Astrocyte of the hippocampus (primary cell): Measurements from ENCODE around the gene SRGAP2B.
"Not testable (repeated sequence)": the region's sequence is repeated elsewhere in the genome, so short reads cannot be mapped to it uniquely, and the experiment has no call there.

Source experiments
- DNase-seq: peaks from one replicate; pipeline ENCODE4 v3.0.0; 2011; ENCODE audit warnings: low read depth, low spot score

The SRGAP2B gene

DNA sequence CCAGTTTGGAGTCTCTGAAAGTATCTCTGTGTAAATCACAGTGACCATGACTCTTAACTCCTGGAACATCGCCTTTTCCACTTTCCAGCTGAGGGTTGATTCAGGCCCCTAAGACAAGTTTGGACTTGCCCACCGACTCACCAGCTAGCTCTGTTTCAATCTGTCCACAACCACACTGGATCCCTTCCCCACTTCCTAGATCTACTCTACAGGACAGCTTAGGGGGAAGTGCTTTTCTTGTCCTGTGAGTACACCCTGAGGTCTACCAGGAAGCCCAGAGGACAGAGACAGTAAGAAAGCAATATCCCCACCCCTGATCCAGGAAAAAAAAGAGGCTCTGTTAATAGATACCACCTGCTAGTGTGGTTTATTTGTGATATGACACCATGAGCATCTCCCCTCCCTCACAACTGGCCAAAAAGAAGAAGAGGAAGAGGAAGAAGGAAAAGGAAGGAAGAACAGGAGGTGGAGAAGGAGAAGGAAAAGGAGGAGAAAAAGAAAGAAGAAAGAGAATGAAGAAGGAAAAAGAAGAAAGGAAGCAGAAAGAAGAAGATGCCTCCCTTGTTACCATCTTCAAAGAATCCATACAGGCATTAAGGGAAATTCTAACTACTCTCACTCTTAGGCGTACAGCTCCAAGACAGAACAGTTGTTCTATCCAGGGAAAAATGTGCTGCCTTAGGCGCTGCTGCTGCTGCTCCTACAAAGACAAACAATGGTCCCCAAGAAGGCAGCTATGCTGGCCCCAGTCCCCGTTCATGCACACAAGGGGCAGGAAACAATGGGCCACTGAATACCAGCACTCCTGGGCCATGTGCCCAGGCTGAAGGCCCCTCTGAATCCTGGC lies 96.8 kb downstream of the SRGAP2B start:
- DNase-seq: peak; percentile 10

DNA sequence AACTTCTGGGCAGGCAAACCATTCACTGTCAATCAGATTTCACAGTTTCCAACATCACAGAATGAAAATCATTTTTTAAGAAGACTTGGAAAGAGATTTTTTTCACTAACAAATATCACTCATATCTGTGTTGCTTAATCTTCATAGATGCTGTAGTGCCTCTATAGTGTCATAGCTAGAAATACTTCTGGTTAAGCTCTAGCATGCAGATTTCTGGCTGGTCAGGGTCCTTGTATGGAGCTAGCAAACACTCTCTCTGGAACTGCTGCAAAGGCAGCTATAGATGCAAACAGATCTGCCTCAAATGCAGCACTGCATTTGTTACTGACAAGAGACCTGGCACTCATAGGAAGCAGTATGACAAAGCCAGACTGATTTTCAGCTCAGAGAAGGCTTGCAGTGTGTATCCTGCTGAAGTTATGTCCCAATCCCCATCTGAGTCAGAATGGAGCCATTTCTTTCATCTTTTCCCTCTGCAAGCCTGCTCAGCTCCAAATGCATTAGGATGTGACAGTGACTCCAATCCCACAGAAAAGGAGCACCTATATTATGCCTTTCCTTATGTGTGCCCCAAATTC lies 99.2 kb downstream of the SRGAP2B start:
- DNase-seq: peak; percentile 26

DNA sequence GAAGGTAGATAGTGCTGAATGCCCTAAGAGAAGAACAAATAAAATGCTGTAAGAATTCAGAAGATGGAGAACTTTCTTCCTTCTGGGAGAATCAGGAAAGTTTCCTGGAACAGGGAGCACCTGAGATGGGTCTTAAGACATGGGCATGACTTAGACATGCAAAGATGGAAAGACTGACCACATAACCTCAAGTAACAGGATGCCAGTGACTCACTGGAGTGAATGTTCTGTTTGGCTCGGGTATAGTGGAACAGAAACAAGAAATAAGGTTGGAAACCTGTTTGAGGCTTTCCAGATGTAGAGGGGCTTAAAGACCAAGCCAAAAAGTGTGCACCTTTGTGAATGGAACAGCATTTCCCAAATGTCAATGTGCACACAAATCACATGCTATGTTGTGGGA lies 102.2 kb downstream of the SRGAP2B start:
- peak; percentile 83 for DNase-seq

DNA sequence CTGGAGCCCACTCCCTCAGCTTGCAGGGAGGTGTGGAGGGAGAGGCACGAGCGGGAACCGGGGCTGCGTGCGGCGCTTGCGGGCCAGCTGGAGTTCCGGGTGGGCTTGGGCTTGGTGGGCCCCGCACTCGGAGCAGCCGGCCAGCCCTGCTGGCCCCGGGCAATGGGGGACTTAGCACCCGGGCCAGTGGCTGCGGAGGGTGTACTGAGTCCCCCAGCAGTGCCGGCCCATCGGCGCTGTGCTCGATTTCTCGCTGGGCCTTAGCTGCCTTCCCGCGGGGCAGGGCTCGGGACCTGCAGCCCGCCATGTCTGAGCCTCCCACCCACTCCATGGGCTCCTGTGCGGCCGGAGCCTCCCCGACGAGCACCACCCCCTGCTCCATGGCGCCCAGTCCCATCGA lies 104.5 kb downstream of the SRGAP2B start:
- not testable (repeated sequence) for DNase-seq

DNA sequence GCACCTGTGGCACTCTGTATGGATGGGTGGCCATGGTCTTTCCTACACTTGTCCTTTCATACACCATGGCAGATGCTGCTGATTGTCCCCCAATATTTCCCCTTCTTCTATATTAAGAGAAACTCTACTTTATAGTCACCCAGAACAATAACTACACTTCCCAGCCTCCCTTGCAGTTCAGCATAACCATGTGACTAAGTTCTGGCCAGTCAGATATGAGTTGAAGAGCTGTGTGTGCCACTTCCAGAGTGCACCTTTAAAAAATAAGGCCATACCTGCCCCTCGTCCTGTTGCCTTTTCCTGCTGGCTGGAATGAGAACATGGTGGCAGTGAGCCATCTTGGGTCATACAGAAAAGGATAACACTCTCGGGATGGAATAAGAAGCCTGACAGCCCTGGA lies 108.0 kb downstream of the SRGAP2B start:
- DNase-seq: not testable (repeated sequence)

DNA sequence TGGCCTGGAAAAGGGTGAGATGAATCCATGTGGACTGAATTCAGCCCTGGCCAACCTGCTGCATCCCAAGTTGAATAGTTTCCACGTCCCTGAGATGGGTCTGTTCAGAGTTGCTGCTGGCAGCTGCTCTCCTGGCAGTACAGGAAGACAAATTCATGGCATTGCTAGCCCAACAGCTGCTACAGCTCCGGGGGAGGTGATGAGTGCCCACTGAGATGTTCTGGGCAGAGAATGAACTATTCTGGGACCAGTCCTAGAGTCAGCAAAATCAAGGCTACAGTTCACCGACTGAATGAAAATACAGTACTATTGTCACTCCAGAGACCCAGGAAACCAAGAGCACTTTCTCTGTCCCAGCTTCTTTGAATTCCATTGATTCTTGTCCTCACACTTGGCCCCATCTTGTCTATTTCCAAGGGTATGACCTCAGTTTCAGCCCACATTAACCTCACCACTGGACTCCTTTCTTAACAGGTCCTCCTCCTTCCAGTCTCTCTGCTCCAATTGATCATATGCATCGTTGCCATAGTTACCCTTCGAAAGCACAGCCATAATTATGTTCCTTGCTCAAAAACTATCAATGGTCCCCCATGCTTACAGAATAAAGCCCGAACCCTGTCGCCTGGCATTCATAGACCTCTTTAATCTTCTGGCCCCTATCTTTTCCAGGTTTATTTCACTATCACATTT lies 108.8 kb downstream of the SRGAP2B start:
- not testable (repeated sequence) for DNase-seq

DNA sequence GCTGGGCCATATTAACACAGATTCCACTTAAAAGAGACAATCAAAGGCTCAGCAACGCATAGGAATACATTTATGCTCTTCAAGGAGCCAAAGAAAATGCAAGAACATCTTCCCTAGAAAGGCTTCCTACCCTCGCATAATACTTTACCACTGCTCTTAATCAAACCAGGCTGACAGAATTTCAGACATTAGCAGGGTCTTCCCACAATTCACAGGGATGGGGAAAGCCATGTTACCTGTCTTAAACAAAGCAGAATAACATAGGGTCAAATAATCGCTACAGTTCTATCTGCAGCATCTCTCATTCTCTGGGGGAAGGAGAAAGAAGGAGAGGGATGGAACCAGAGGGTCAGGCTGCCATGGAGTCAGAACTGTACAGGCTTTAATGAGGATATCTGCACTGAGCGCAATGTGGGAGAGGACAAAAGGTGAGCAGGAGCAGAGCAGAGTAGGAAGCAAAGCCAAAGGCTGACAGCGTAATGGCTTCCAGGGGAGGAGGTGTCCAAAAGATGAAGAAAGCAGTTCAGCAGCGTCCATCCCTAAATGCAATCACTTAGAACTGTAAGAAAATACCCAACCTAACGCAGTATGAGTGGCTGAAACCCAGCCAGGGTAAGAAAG lies 109.5 kb downstream of the SRGAP2B start:
- DNase-seq: not testable (repeated sequence)

DNA sequence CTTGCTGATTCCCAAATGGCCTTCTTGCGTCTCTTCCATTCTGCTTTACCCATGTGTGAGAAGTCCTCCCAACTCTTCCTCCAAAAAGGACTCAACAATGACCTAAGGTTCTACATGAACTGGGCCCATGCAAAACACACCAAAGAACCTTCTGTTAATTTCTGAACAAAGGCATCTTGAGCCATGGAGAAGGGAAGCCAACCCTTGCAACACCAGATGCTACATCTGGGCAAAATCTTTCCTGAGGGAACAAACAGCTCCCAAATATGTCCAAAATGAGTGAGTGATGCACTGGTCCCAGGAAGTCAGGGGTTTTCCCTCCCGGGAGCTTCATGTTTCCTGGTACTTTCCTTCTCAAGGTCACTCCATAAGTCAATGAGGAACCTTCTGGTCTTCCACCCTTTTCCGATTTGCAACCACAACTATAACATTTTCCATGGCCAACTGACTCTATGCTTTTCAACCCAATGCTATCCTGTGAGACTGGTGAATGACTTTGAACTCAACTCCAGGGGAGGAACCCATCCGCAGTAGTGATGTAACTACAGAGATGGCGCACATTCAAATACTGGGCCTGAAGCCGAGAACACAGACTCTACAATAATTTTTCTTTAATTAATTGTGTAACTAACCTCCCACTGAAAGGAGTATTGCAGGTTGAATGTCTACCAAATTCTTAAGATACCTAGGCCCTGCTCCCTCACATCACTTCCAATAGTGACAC lies 112.2 kb downstream of the SRGAP2B start:
- DNase-seq: not testable (repeated sequence)

DNA sequence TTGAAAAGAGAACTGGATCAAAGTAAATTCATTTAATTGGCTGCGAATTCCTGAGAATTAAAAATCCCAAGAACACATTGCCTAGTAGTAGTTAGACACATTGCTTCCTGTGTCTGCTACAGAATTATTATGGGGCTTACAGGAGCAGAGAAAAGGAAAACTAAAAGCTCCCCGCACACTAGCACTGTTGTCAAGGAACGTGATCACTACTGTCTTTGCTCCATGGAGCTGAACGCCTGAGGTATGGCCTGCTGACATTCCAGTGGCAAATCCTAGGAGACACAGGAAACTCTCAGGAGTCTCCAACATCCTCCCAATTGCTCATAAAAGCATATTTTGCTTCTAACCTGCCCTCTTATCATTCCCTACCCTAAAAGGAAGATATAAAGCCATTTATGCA lies 114.0 kb downstream of the SRGAP2B start:
- DNase-seq: not testable (repeated sequence)

DNA sequence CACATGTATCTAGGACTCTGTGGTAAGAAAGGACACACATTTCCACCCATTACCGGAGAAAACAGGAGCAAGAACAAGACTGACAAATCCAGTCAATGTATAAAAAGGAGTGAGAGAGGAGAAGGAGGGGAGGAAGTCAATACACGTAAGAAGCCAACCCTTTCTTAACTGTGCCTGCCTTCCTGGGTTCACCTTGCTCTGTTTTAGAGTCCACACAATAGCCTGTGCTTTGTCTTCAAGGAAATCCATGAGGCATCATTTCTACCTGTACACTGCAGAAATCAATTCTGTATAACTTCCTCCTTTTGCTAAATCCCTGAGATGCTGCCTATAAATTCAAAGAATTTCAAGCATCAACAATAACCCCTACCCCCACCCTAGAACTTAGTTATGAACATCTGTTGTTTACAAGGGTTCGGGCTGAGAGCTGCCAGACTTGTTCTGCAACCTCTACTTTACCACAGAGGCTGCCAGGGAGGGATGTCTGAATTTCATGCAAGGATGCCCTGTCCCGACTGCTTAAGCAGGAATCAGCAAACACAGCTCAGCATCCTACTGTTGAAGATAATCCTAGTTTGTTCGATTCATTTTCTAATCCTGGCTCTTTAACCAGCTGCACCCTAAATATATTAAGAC lies 115.0 kb downstream of the SRGAP2B start:
- not testable (repeated sequence) for DNase-seq

DNA sequence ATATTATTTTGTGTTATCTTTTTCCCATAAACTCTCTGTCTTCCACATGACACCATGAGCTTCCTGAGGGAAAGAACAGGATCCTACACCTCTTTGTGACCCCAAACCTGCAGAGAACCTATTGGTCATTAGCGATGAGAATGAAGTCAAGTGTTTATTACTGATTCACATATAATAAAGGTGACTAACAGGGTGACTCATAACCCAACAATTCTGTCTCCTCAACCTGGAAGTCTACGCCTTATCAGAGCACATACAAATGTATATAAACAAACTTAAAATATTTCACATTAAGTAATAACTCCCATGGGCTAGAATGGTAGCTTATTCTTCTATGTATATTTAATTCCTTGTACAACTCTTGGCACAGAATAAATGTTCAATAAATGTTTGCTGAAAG lies 117.3 kb downstream of the SRGAP2B start:
- DNase-seq: not testable (repeated sequence)

DNA sequence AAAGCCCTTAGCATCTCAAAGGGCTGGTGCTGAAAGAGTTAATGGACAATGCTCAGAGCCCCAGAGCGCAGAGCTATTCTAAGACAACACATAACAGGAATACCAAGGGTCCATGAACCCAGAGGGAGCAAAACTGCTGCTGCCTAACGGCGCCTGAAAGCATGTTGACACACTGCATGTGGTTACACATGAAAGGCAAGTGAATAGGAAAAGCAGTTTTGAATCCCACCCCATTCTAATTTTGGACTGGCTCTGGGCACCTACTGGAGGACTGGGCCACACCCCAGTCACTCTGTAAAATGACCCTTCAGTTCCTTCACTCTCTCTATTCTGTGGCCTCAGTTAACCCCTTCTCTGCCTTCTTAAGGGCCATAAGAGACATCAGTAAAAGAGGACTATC lies 123.2 kb downstream of the SRGAP2B start:
- DNase-seq: not testable (repeated sequence)

DNA sequence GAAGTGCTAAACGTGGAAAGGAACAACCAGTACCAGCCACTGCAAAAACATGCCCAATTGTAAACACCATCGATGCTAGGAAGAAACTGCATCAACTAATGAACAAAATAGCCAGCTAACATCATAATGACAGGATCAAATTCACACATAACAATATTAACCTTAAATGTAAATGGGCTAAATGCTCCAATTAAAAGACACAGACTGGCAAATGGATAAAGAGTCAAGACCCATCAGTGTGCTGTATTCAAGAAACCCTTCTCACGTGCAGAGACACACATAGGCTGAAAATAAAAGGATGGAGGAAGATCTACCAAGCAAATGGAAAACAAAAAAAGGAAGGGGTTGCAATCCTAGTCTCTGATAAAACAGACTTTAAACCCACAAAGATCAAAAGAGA lies 128.6 kb downstream of the SRGAP2B start:
- not testable (repeated sequence) for DNase-seq

DNA sequence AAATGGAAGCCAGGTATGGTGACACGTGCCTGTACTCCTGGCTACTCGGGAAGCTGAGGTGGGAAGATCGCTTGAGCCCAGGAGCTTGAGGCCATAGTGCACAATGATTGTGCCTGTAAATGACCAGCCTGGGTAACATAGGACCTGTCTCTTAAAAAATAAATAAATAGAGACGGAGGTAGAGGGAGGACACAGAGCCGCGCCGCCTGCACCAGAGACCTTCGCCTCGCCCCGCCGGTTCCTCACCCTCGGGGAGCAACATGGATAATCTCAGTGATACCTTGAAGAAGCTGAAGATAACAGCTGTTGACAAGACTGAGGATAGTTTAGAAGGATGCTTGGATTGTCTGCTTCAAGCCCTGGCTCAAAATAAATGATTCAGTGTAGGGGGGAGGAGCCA lies 130.4 kb downstream of the SRGAP2B start:
- DNase-seq: not testable (repeated sequence)

DNA sequence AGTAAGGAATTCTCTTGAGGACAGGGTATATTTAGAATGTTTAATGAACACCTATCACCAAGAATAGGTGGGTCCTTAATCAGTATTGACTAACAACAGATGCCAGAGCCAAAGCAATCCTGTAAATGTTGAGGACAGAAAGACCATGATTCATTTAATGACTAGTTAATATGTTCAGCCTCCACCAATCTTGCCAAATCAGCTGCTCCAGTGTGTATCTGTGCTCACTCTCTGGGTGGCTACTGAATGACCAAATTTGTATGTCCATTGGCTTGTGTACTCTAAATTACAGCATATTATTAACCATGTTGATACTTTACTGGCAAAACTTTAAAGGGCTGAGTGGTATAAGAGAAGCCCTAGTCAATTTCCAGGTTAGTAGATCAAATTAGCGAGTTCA lies 130.9 kb downstream of the SRGAP2B start:
- not testable (repeated sequence) for DNase-seq

DNA sequence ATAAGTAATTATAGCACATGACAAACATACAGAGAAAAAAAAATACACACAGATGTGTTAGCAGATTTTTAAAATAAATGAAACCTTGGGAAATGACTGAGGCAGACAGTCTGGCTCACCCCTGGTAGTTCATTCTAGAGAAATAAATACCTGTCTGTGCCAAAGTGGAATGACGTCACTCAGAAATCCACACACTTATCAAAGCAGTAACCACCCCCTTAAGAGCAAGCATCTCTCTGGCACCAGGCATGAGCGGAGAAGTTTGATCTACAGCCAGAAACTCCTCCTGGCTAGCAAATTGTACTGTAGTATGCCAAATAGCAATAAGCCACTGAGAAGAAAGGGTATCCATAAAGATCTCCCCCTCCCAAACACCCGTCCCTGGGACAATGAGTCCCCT lies 131.6 kb downstream of the SRGAP2B start:
- DNase-seq: not testable (repeated sequence)

DNA sequence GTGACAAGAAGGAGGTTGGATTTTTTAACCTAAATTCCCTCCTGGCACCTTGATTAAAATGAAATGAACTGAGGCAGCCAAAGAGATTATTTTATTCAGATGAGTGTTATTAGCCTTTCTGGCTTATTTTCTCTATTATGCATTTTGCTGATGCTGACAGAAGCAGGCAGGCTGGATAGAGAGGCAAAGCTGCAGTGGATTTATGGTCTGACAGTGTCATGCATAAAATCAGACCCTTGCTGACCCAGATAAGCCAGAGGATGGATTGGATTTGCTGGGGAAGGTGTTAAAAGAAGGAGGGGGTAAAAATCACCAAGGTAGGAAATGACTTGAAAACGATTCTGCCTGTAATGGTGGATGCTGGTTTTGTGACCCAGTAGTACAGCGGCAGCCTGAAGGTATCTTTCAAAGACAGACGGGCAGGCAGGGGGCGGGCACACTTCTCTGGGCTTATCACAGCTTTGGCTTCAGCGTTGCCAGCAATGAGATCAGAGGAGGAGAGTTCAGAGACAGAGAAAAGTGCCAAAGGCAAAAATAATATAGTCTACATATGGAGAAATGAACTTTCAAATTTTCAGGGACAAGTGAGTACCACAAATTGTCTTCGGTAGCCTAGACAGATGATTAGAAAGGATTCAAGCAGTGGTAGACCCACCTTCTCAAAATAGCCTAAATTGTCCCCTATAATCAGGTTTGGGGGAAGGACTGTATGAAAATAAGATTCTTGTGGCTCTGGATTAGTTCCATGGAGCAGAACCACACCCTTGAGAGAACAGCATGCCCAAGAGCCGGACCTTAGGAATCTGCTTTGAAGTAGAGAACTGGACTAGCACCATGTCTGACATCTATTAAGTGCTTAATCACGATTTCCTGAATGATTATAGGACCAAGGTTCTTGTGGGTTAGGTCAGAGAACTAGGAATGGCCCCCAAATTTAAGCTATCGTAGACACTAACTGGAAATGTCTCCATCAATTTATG lies 133.2 kb downstream of the SRGAP2B start:
- DNase-seq: not testable (repeated sequence)

DNA sequence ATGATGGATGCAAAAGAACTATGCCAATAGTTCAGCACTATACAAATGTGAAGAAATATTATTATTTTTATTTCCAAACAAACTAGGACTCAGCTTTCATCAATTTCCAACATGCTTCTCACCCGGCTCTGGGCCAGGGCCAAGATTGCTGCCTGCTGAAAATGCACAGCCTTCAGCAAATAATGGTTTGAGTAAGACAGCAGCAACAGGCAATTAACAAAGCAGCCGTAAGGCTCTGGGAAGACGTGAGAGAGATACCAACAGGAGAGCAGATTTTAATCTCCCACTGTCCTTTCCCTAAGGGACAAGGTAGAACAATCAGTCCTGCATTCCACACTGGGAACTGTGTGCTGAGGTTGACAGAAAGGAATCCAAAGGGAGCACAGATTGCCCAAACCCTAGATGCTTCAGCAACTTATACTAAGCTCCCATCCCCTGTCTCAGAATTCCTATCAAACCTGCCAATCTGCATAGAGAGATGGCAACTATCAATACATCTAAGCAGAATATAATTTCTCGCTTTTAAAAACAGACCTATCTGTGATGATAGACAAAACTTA lies 134.1 kb downstream of the SRGAP2B start:
- not testable (repeated sequence) for DNase-seq

DNA sequence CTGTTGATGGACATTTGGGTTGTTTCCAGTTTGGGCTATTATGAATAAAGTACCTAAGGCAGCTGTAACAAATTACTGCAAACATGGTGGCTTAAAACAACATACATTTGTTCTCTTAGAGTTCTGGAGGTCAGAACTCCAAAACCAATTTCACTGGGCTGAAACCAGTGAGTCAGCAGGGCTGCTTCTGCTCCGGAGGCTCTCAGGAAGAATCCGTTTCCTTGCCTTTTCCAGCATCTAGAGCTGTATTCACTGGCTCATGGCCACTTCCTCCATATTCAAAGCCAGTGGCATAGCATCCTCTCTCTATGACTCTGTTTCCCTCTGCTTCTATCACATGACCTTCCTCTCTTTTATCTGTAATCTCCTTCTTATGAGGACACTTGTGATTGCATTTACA lies 146.7 kb downstream of the SRGAP2B start:
- not testable (repeated sequence) for DNase-seq
